ENCODE data around the gene P2RY14.
A peak's percentile ranks its signal among the peaks of the same experiment; 100 is the strongest.
"Not testable (repeated sequence)": the region's sequence is repeated elsewhere in the genome, so short reads cannot be mapped to it uniquely, and the experiment has no call there.

P2RY14 gene

GRCh38 chr3:151262871-151263525, 15.3 kb downstream of the P2RY14 start:
- no peak for DNase-seq (ENCODE audit: low read depth)

- DNase-seq (ENCODE audit: low read depth), result no peak
Measured at GRCh38 chr3:151259664-151260063, 18.7 kb downstream of the P2RY14 start.

- DNase-seq (ENCODE audit: low read depth), result no peak
Measured at GRCh38 chr3:151256749-151257148, 21.6 kb downstream of the P2RY14 start.

GRCh38 chr3:151248772-151249337, 29.5 kb downstream of the P2RY14 start:
- DNase-seq (ENCODE audit: low read depth), result no peak

GRCh38 chr3:151242006-151242405, 36.3 kb downstream of the P2RY14 start:
- not testable (repeated sequence) for DNase-seq (ENCODE audit: low read depth)

GRCh38 chr3:151236736-151237135, 41.6 kb downstream of the P2RY14 start:
- DNase-seq (ENCODE audit: low read depth), result no peak

- DNase-seq (ENCODE audit: low read depth), result no peak
Measured at GRCh38 chr3:151236316-151236715, 42.0 kb downstream of the P2RY14 start.

- DNase-seq (ENCODE audit: low read depth), result no peak
Measured at GRCh38 chr3:151234825-151235224, 43.5 kb downstream of the P2RY14 start.

- DNase-seq (ENCODE audit: low read depth), result no peak
Measured at GRCh38 chr3:151232991-151233390, 45.4 kb downstream of the P2RY14 start.

- DNase-seq (ENCODE audit: low read depth), result not testable (repeated sequence)
Measured at GRCh38 chr3:151232403-151232802, 45.9 kb downstream of the P2RY14 start.

- DNase-seq (ENCODE audit: low read depth), result no peak
Measured at GRCh38 chr3:151230646-151231045, 47.7 kb downstream of the P2RY14 start.

- DNase-seq (ENCODE audit: low read depth), result no peak
Measured at GRCh38 chr3:151228666-151229040, 49.7 kb downstream of the P2RY14 start.

GRCh38 chr3:151227807-151228665, 50.3 kb downstream of the P2RY14 start:
- peak; percentile 68 for DNase-seq (ENCODE audit: low read depth)

- no peak for DNase-seq (ENCODE audit: low read depth)
Measured at GRCh38 chr3:151227266-151227806, 51.0 kb downstream of the P2RY14 start.

GRCh38 chr3:151226825-151227224, 51.5 kb downstream of the P2RY14 start:
- DNase-seq (ENCODE audit: low read depth), result no peak

- DNase-seq (ENCODE audit: low read depth), result no peak
Measured at GRCh38 chr3:151226088-151226563, 52.2 kb downstream of the P2RY14 start.

GRCh38 chr3:151225040-151225975, 53.0 kb downstream of the P2RY14 start:
- DNase-seq (ENCODE audit: low read depth), result no peak

GRCh38 chr3:151224268-151224866, 54.0 kb downstream of the P2RY14 start:
- DNase-seq (ENCODE audit: low read depth), result no peak

GRCh38 chr3:151219056-151219455, 59.3 kb downstream of the P2RY14 start:
- no peak for DNase-seq (ENCODE audit: low read depth)

GRCh38 chr3:151218136-151218535, 60.2 kb downstream of the P2RY14 start:
- DNase-seq (ENCODE audit: low read depth), result no peak
